GM12872 (cell line): Measurements from ENCODE around the gene ROCK2.

ENCODE experiments used
- TF ChIP-seq, protein P1 (sequence below): IDR thresholded peaks from 3 replicates; pipeline ENCODE4 v1.5.1; 2011; ENCODE audit warnings: low read depth, mild to moderate bottlenecking, low read length, moderate library complexity; ENCODE audit not compliant: insufficient read depth

ROCK2 gene

DNA sequence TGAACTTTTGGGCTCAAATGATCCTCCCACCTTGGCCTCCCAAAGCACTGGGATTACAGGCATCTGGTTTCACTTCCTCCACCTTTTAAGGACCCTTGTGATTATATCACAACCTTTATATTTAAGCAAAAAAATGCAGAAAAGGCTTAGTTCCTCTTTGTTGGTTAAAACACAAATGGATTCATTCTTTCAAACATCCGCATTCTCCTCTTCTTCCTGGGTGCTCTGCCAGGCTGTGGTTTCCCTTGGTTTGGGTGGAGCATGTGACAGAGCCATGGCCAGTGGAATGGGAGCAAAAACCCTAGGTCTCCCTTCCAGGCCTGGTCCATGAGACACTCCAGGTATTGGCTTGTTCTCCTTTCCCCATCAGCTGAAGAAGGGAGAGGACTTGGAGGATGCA lies 199.1 kb downstream of the ROCK2 start:
- TF ChIP-seq, protein P1, sequence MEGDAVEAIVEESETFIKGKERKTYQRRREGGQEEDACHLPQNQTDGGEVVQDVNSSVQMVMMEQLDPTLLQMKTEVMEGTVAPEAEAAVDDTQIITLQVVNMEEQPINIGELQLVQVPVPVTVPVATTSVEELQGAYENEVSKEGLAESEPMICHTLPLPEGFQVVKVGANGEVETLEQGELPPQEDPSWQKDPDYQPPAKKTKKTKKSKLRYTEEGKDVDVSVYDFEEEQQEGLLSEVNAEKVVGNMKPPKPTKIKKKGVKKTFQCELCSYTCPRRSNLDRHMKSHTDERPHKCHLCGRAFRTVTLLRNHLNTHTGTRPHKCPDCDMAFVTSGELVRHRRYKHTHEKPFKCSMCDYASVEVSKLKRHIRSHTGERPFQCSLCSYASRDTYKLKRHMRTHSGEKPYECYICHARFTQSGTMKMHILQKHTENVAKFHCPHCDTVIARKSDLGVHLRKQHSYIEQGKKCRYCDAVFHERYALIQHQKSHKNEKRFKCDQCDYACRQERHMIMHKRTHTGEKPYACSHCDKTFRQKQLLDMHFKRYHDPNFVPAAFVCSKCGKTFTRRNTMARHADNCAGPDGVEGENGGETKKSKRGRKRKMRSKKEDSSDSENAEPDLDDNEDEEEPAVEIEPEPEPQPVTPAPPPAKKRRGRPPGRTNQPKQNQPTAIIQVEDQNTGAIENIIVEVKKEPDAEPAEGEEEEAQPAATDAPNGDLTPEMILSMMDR, result no peak

DNA sequence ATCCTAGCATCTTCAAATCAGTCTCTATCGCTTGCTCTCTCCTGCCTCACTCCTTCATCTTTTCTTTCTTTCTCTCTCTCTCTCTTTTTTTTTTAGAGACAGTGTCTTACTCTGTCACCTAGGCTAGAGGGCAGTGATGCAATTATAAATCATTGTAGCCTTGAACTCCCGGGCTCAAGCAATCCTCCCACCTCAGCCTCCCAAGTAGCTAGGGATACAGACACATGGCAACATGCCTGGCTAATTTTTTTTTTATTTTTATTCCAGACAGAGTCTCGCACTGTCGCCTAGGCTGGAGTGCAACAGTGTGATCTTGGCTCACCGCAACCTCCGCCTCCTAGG lies 199.7 kb downstream of the ROCK2 start:
- TF ChIP-seq, protein P1, result no peak

DNA sequence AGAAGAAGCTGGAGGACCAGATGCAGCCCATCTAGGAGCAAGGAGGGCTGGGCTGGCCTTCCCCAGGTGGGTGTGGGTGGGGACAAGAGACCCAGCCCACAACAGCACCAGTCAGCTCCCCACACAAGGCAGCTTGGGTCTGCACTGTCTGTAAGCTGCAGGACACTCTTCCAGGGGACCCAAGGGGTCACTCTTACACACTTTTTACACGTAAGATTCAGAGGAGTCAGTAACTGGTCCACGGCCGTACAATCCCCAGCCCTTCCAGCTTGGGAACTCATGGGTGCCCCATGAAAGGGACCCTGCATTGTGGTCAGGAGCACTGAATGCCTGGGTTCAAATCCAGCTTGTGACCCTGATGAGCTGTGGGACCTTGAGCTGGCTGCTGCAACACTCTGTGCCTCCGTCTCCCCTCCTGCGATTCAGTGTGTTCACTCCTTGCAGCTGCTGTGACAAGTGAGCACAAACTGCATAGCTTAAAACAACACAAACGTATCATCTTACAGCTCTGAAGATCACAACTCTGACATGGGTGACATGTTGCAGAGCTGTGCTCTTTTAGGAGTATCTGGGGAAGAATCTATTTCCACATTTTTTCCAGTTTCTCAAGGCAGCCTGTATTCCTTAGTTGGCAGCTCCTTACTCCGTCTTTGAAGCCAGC lies 200.2 kb downstream of the ROCK2 start:
- TF ChIP-seq, protein P1, result no peak

DNA sequence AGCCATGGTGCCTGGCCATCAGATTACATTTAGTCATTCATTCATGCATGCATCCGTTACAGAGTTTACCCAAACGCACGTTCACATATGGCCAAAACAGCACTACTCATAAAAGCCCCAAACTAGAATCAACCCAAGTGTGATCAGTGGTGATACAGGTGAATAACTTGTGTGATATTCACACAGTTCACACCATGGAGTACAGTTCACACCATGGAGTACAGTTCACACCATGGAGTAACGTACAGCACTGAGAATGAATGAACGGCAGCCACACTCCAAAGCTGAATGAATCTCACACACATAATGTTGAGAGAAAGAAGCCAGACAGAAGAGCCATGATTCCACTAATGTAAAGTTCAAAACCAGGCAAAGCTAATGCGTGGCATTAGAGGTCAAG lies 201.4 kb downstream of the ROCK2 start:
- TF ChIP-seq, protein P1, result no peak

DNA sequence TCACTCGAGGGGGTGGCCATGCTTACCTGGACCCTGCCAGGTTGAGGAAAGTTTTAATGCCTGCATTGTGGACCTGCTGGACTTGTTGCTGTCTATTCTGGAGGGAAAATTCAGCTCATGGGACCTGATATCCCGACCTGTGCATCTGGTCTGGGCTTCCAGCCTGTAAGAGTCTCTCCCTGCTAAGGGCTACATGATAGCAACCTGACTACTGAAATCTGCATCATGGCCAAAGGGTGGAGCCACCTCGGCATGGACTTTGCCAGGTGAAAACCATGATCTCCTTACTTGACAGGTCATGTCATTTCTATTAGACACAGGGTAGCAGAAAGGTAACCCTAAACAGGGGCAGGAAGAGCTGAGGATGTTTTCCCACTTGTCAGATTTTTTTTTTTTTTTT lies 202.1 kb downstream of the ROCK2 start:
- TF ChIP-seq, protein P1, result no peak

DNA sequence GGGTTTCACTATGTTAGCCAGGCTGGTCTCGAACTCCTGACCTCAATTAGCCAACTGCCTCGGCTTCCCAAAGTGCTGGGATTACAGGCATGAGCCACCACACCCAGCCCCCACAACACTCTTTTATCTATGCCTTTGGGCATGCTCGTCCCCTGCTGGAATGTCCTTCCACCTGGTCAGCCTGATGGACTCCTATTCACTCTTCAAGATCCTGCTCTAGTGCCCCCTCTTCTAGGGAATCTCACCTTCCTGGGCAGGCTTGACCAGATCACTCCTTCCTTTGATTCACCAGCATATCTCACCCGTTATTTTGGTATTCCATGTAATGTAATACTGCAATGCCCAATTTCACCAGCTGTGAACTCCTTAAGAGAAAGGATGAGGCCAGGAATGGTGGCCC lies 203.1 kb downstream of the ROCK2 start:
- TF ChIP-seq, protein P1, result no peak

DNA sequence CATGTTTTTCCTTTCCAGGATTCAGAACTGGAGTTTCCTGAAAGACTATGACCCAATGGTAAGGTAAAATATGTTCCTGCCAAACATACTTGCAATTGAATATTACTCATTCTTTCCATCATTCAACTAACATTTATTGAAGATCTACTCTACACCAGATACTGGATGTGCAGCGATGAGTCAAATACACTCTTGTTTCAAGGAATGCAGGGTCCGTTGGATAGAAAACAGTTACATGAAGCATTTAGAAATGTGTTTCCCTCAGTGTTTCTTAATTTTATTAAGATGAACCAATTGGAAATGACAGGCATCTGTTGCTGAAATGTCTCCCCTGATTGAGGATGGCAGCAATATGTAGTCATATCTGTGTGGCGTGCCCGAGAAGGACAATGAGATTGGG lies 203.9 kb downstream of the ROCK2 start:
- TF ChIP-seq, protein P1, result no peak

DNA sequence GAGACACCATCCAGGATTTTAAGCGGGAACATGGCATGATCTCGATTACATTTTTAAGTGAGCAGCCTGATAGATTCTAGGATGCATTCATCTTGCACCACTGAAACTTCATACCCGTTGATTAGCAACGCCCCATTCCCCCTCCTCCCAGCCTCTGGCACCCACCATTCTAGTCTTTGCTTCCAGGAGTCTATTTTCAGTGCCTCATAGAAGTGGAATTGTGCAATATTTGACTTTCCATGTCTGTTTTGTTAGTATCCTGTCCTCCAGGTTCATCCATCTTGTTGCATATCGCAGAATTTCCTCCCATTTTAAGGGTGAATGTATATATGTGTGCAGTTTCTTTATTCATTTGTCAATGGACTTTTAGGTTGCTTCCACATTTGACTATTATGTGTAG lies 210.1 kb downstream of the ROCK2 start:
- TF ChIP-seq, protein P1, result no peak
